ENCODE results near the gene TAF4B.

TAF4B gene

GRCh38 chr18:26225915-26226228 lies 373 bp upstream of the TAF4B start:
- TF ChIP-seq GATA2 (IDR thresholded peaks at IDR 0.05; ENCODE audit: low read depth, low read length) (no peak), GATA3 (IDR thresholded peaks at IDR 0.05; ENCODE audit: low read depth, low read length) (no peak)

GRCh38 chr18:26227051-26227670 lies 916 bp downstream of the TAF4B start:
- no peak for TF ChIP-seq GATA3 (IDR thresholded peaks at IDR 0.05; ENCODE audit: low read depth, low read length)
- no peak for TF ChIP-seq GATA2 (IDR thresholded peaks at IDR 0.05; ENCODE audit: low read depth, low read length)

GRCh38 chr18:26228562-26229260 lies 2.5 kb downstream of the TAF4B start:
- TF ChIP-seq GATA2 (IDR thresholded peaks at IDR 0.05; ENCODE audit: low read depth, low read length): no peak
- TF ChIP-seq GATA3 (IDR thresholded peaks at IDR 0.05; ENCODE audit: low read depth, low read length): no peak

GRCh38 chr18:26230497-26230896 lies 4.3 kb downstream of the TAF4B start:
- TF ChIP-seq GATA3 (IDR thresholded peaks at IDR 0.05; ENCODE audit: low read depth, low read length): no peak
- no peak for TF ChIP-seq GATA2 (IDR thresholded peaks at IDR 0.05; ENCODE audit: low read depth, low read length)

- no peak for TF ChIP-seq GATA2 (IDR thresholded peaks at IDR 0.05; ENCODE audit: low read depth, low read length)
- TF ChIP-seq GATA3 (IDR thresholded peaks at IDR 0.05; ENCODE audit: low read depth, low read length): no peak
Measured at GRCh38 chr18:26233208-26233607, 7.0 kb downstream of the TAF4B start.

GRCh38 chr18:26252411-26252810 lies 26.2 kb downstream of the TAF4B start:
- TF ChIP-seq GATA2 (IDR thresholded peaks at IDR 0.05; ENCODE audit: low read depth, low read length): no peak
- no peak for TF ChIP-seq GATA3 (IDR thresholded peaks at IDR 0.05; ENCODE audit: low read depth, low read length)

GRCh38 chr18:26255695-26256622 lies 29.7 kb downstream of the TAF4B start:
- TF ChIP-seq GATA2 (IDR thresholded peaks at IDR 0.05; ENCODE audit: low read depth, low read length): no peak
- TF ChIP-seq GATA3 (IDR thresholded peaks at IDR 0.05; ENCODE audit: low read depth, low read length): no peak

GRCh38 chr18:26258711-26259110 lies 32.5 kb downstream of the TAF4B start:
- TF ChIP-seq GATA2 (IDR thresholded peaks at IDR 0.05; ENCODE audit: low read depth, low read length) (no peak), GATA3 (IDR thresholded peaks at IDR 0.05; ENCODE audit: low read depth, low read length) (no peak)

- no peak for TF ChIP-seq GATA3 (IDR thresholded peaks at IDR 0.05; ENCODE audit: low read depth, low read length)
- TF ChIP-seq GATA2 (IDR thresholded peaks at IDR 0.05; ENCODE audit: low read depth, low read length): no peak
Measured at GRCh38 chr18:26262156-26262555, 35.9 kb downstream of the TAF4B start.

GRCh38 chr18:26267357-26267930 lies 41.2 kb downstream of the TAF4B start:
- no peak for TF ChIP-seq GATA2 (IDR thresholded peaks at IDR 0.05; ENCODE audit: low read depth, low read length)
- TF ChIP-seq GATA3 (IDR thresholded peaks at IDR 0.05; ENCODE audit: low read depth, low read length): no peak

GRCh38 chr18:26268454-26268853 lies 42.2 kb downstream of the TAF4B start:
- TF ChIP-seq GATA2 (IDR thresholded peaks at IDR 0.05; ENCODE audit: low read depth, low read length) (no peak), GATA3 (IDR thresholded peaks at IDR 0.05; ENCODE audit: low read depth, low read length) (no peak)

- no peak for TF ChIP-seq GATA3 (IDR thresholded peaks at IDR 0.05; ENCODE audit: low read depth, low read length)
- no peak for TF ChIP-seq GATA2 (IDR thresholded peaks at IDR 0.05; ENCODE audit: low read depth, low read length)
Measured at GRCh38 chr18:26271917-26272549, 45.8 kb downstream of the TAF4B start.

GRCh38 chr18:26277374-26277773 lies 51.1 kb downstream of the TAF4B start:
- no peak for TF ChIP-seq GATA3 (IDR thresholded peaks at IDR 0.05; ENCODE audit: low read depth, low read length)
- TF ChIP-seq GATA2 (IDR thresholded peaks at IDR 0.05; ENCODE audit: low read depth, low read length): no peak

GRCh38 chr18:26279428-26279827 lies 53.2 kb downstream of the TAF4B start:
- no peak for TF ChIP-seq GATA2 (IDR thresholded peaks at IDR 0.05; ENCODE audit: low read depth, low read length)
- no peak for TF ChIP-seq GATA3 (IDR thresholded peaks at IDR 0.05; ENCODE audit: low read depth, low read length)
